GM10266 (cell line): ENCODE results near the gene ZFYVE27.

Experiments
- DNase-seq: peaks from one replicate; pipeline ENCODE4 v3.0.0; 2012; ENCODE audit errors: extremely low spot score
- TF ChIP-seq, protein P1 (sequence below): IDR thresholded peaks from 2 replicates; pipeline ENCODE4 v1.5.1; 2012; ENCODE audit warnings: mild to moderate bottlenecking, low read depth; ENCODE audit not compliant: control insufficient read depth, insufficient read depth; ENCODE audit errors: missing control alignments

The ZFYVE27 gene

DNA sequence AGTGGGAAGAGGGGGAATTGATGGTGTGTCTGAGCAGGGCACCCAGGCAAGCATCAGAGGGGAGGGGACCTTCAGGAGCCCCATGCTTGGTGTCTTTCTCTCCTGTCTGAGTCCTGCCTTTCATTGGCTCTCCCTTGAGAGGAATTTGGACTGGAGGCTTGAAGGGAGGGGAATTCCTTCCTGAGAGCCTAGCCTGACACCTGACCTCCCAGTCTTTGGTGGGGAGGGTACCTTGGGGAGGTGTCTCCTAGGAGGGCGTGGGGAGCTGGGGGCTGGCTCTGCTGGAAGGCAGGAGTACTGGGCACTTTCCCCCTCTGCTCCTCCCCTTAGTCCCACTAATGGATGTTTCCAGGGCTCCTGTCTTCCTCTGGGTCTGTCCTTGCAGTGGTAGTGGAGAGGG lies 36.2 kb downstream of the ZFYVE27 start:
- no peak for DNase-seq
- TF ChIP-seq, protein P1, sequence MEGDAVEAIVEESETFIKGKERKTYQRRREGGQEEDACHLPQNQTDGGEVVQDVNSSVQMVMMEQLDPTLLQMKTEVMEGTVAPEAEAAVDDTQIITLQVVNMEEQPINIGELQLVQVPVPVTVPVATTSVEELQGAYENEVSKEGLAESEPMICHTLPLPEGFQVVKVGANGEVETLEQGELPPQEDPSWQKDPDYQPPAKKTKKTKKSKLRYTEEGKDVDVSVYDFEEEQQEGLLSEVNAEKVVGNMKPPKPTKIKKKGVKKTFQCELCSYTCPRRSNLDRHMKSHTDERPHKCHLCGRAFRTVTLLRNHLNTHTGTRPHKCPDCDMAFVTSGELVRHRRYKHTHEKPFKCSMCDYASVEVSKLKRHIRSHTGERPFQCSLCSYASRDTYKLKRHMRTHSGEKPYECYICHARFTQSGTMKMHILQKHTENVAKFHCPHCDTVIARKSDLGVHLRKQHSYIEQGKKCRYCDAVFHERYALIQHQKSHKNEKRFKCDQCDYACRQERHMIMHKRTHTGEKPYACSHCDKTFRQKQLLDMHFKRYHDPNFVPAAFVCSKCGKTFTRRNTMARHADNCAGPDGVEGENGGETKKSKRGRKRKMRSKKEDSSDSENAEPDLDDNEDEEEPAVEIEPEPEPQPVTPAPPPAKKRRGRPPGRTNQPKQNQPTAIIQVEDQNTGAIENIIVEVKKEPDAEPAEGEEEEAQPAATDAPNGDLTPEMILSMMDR: no peak

DNA sequence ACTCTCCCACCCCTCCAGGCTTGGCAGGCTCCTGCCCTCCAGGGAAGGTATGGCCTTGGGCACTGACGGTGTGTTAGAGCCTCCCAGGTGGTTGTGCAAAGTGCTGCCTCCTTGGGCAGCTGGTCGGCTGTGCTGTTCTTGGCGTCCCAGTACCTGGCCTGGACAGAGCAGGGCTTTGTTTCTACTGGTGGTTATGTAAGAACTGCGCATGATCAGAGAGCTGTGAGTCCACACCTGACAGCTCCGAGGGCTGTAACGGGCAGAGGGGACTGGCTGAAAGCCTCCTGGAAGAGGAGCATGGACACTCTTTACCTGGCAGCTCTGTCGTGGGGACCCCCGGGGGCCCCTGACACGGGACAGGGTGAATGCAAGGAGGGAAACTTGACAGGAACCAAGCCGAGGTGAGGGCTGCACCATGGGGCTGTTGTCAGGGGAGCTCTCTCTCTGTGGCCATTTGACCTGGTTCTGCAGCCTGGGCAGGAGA lies 37.9 kb downstream of the ZFYVE27 start:
- no peak for DNase-seq
- TF ChIP-seq, protein P1: no peak

DNA sequence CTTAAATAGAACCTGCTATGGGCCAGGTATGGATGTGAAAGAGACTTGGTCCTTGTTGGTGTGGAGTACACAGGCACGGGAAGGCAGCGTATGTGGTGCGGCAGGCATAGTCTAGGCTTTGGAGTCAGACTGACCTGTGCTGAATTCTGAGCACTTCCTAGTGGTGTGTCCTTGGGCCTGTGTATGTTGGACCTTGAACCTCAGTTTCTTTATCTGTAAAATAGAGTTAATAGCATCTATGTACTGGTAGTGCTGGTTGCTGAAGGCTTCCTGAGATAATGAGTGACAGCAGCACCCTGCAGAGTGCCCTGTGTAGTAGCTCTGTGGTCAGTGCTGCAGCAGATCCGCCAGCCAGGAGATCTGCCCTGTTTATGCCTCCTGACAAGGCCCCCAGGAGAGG lies 40.2 kb downstream of the ZFYVE27 start:
- TF ChIP-seq, protein P1: no peak
- DNase-seq: no peak

DNA sequence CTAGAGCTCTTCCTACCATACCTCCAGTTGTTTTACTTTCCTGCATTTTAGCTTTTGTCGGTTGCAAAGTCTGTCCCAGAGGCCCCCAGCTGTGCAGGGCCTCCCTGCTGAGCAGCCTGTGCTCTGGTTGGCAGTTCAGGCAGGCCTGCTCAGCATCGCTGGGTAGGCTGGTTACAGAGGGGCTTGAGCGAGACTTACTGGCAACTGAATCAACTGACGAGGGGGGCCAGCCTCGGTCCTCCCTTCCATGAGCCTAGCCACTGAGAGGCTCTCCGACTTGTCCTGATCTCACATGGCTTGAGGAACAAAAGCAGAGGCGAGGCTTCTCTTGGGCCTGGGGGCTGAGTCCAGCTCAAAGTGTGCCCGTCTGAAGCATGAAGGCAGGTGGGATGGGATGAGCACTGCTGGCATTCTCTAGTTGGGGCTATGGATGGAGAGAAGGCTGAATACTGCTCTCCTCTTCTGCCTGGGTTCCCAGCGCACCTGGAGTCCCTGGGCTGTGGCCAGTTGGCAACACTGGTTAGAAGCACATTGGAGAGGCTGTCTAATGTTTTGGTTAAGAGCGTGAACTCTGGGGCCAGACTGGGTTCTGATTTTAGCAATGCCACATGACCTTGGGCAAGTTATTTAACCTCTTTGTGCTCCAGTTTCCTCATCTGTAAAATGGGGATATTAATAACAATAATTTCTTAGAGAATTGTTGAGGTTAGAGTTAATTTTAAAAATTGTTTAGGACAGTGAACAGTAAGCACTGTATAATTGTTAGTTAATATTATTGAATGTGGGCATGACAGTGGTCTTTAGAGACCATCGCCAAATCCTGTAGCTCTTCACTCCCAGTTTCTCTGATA lies 41.7 kb downstream of the ZFYVE27 start:
- no peak for DNase-seq
- TF ChIP-seq, protein P1: no peak

DNA sequence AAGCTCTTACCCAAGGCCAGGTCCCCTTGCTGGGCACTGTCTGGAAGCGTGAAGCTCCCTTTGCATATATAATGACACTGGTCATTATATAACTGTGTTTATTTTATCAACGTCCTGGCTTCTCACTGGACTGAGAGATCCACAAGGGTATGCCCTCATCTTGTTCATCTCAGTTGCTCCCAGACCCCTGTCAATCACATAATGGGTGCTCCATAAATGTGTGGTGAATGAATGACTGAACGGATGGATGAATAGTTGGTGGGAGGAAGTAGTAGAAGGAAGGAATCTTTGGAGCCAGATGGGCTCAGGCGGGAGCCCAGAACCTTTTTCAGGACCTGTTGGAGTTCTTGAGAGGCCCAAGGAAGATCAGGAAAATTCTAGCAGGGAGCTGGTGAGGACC lies 42.6 kb downstream of the ZFYVE27 start:
- TF ChIP-seq, protein P1: no peak
- no peak for DNase-seq

DNA sequence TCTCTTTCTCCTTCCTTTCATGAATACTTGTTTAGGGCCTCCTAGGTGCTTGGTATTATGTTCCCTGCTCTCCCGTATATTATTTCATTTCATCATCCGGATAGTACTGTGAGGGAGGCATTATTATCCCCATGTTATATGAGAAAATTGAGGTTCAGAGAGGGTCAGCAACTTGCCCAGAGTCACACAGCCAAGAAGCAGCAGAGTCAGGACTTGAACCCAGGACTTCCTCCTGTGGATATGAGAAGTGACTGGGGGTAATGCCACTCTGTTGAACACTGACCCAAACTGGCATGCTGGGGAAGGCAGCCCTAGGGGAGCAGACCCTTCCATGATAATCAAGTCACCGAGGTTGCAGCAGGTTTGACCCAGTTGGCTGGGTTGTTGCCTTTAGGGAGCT lies 43.0 kb downstream of the ZFYVE27 start:
- no peak for DNase-seq
- TF ChIP-seq, protein P1: no peak
